IMR-90 (cell line): ENCODE data around the gene THOC6. TPM values are rescaled to one million over a fixed set of nuclear protein-coding genes. Genes with fewer than 3 reads are reported as not detected.

Experiments used
- ATAC-seq: fragments of 200-7000 bp; cut with Tn5 transposase; 2 replicates; pipeline ENCODE4 v1.9.1; 2020; ENCODE audit warnings: low read depth, mild to moderate bottlenecking, moderate library complexity
- BruUV-seq: library from RNA; stranded (reverse); fragments of 400-500 nt; replicated peaks from 2 replicates; lab custom pipeline; 2021; lab: Mats Ljungman, UMichigan
- CTCF ChIA-PET: fragments of 300-600 bp; formaldehyde crosslinking; extraction: SDS; loops from one replicate; lab custom pipeline; 2021; ENCODE audit warnings: antibody characterized with exemption; lab: Yijun Ruan, JAX
- POLR2A ChIA-PET: fragments of 300-600 bp; sonication (Branson Sonifier 250); formaldehyde crosslinking; loops from one replicate; lab custom pipeline; 2022; ENCODE audit warnings: antibody characterized with exemption; ENCODE audit not compliant: unreplicated experiment; lab: Charles Lee
- DNase-seq: peaks from one replicate; pipeline ENCODE4 v3.0.0; 2013
- H2AFZ ChIP-seq: replicated peaks from 2 replicates; pipeline ENCODE3; 2013; ENCODE audit warnings: low read length, mild to moderate bottlenecking; ENCODE audit not compliant: poor library complexity
- H2AK5ac ChIP-seq: 2 replicates; pipeline ENCODE4 v1.6.1; 2013; ENCODE audit warnings: low read depth, low read length, inconsistent platforms
- H2AK9ac ChIP-seq: replicated peaks from 2 replicates; pipeline ENCODE3; 2013; ENCODE audit warnings: mild to moderate bottlenecking, low read depth, low read length, moderate library complexity; ENCODE audit not compliant: poor library complexity
- H2BK120ac ChIP-seq: 2 replicates; pipeline ENCODE4 v1.6.1; 2013; ENCODE audit warnings: low read depth, low read length, inconsistent platforms
- H2BK15ac ChIP-seq: 3 replicates; pipeline ENCODE4 v1.6.1; 2013; ENCODE audit warnings: low read depth, low read length, inconsistent platforms
- H2BK20ac ChIP-seq: 2 replicates; pipeline ENCODE4 v1.6.1; 2013; ENCODE audit warnings: low read depth, mild to moderate bottlenecking, inconsistent platforms, low read length, moderate library complexity
- H2BK5ac ChIP-seq: 2 replicates; pipeline ENCODE4 v1.6.1; 2013; ENCODE audit warnings: mild to moderate bottlenecking, low read depth, low read length, inconsistent platforms; ENCODE audit not compliant: poor library complexity, severe bottlenecking
- H3K14ac ChIP-seq: replicated peaks from 2 replicates; pipeline ENCODE4 v1.6.1; 2013; ENCODE audit warnings: low read depth, low read length, inconsistent platforms
- H3K18ac ChIP-seq: 2 replicates; pipeline ENCODE4 v1.6.1; 2013; ENCODE audit warnings: low read depth, low read length, control low read depth
- H3K23ac ChIP-seq: 2 replicates; pipeline ENCODE4 v1.6.1; 2013; ENCODE audit warnings: low read depth, low read length, inconsistent platforms
- H3K27ac ChIP-seq: 2 replicates; pipeline ENCODE4 v1.5.1; 2013; ENCODE audit warnings: mild to moderate bottlenecking, control low read depth, low read length; ENCODE audit not compliant: insufficient read depth
- H3K27me3 ChIP-seq: 2 replicates; pipeline ENCODE4 v1.6.1; 2013; ENCODE audit warnings: low read length; ENCODE audit not compliant: control insufficient read depth, insufficient read depth
- H3K36me3 ChIP-seq: 2 replicates; pipeline ENCODE4 v1.6.1; 2013; ENCODE audit warnings: low read length, mixed read lengths; ENCODE audit not compliant: control insufficient read depth, insufficient read depth
- H3K4ac ChIP-seq: 2 replicates; pipeline ENCODE4 v1.6.1; 2013; ENCODE audit warnings: low read depth, low read length, inconsistent platforms
- H3K4me1 ChIP-seq: 2 replicates; pipeline ENCODE4 v1.6.1; 2013; ENCODE audit warnings: low read length, mixed read lengths; ENCODE audit not compliant: control insufficient read depth, insufficient read depth
- H3K4me2 ChIP-seq: 2 replicates; pipeline ENCODE4 v1.6.1; 2013; ENCODE audit warnings: low read depth, mild to moderate bottlenecking, control low read depth, low read length, moderate library complexity
- H3K4me3 ChIP-seq: 2 replicates; pipeline ENCODE4 v1.5.1; 2013; ENCODE audit warnings: low read depth, mild to moderate bottlenecking, control low read depth, low read length, moderate library complexity; ENCODE audit not compliant: insufficient read depth
- H3K56ac ChIP-seq: 2 replicates; pipeline ENCODE4 v1.6.1; 2013; ENCODE audit warnings: low read length, inconsistent platforms; ENCODE audit not compliant: insufficient read depth; ENCODE audit errors: extremely low read depth
- H3K79me1 ChIP-seq, 2 experiments: 2 replicates each; pipeline ENCODE4 v1.6.1; 2013; ENCODE audit warnings: low read length in 2 of 2, inconsistent platforms in 1 of 2, low read depth in 1 of 2
- H3K9ac ChIP-seq: 2 replicates; pipeline ENCODE4 v1.6.1; 2013; ENCODE audit warnings: low read depth, low read length, control low read depth
- H3K9me1 ChIP-seq: 2 replicates; pipeline ENCODE4 v1.6.1; 2013; ENCODE audit warnings: low read length, inconsistent platforms; ENCODE audit not compliant: insufficient read depth
- H3K9me3 ChIP-seq: 2 replicates; pipeline ENCODE4 v1.6.1; 2013; ENCODE audit warnings: low read length; ENCODE audit not compliant: control insufficient read depth, insufficient read depth
- H4K20me1 ChIP-seq: 2 replicates; pipeline ENCODE4 v1.6.1; 2013; ENCODE audit warnings: low read length, inconsistent platforms; ENCODE audit not compliant: insufficient read depth
- H4K5ac ChIP-seq: 2 replicates; pipeline ENCODE4 v1.6.1; 2013; ENCODE audit warnings: mild to moderate bottlenecking, low read depth, low read length, control low read depth
- H4K8ac ChIP-seq, 2 experiments: 2 replicates each; pipeline ENCODE4 v1.6.1; 2013; ENCODE audit warnings: low read depth in 2 of 2, low read length in 2 of 2, control low read depth in 1 of 2, inconsistent platforms in 1 of 2
- H4K91ac ChIP-seq: 2 replicates; pipeline ENCODE4 v1.6.1; 2013; ENCODE audit warnings: low read depth, low read length, inconsistent platforms; ENCODE audit not compliant: insufficient read depth
- CEBPB ChIP-seq: IDR thresholded peaks from 2 replicates; pipeline ENCODE4 v1.6.1; 2012; ENCODE audit warnings: low read depth, low read length, improper control_type of control experiment
- CHD1 ChIP-seq: IDR thresholded peaks from 2 replicates; pipeline ENCODE4 v1.6.1; 2012; ENCODE audit warnings: low read depth, low read length, improper control_type of control experiment
- MAFK ChIP-seq: IDR thresholded peaks from 2 replicates; pipeline ENCODE4 v1.6.1; 2012; ENCODE audit warnings: low read depth, low read length, improper control_type of control experiment
- MAZ ChIP-seq: IDR thresholded peaks from 2 replicates; pipeline ENCODE4 v1.6.1; 2012; ENCODE audit warnings: low read depth, mild to moderate bottlenecking, low read length, improper control_type of control experiment, moderate library complexity, borderline replicate concordance
- NFE2L2 ChIP-seq: fragments of 150-350 bp; IDR thresholded peaks from 2 replicates; pipeline ENCODE4 v1.6.1; 2016; ENCODE audit warnings: low read depth, mild to moderate bottlenecking, low read length
- POLR2A ChIP-seq: IDR thresholded peaks from 2 replicates; pipeline ENCODE4 v1.6.1; 2012; ENCODE audit warnings: mild to moderate bottlenecking, low read depth, low read length
- RFX5 ChIP-seq: IDR thresholded peaks from 2 replicates; pipeline ENCODE4 v1.8.0; 2012; ENCODE audit warnings: low read depth, mild to moderate bottlenecking, low read length, moderate library complexity
- WGBS, 2 experiments: methylation state at CpG; one replicate each; pipeline versions ENCODE4 v1.1.5 to v1.1.7; 2013; ENCODE audit warnings: missing lambda C conversion rate in 2 of 2; ENCODE audit not compliant: insufficient read length in 1 of 2; ENCODE audit errors: extremely low coverage in 2 of 2; 5-methylcytosine and 5-hydroxymethylcytosine counted together
- dilution Hi-C: fragments of 300-500 bp; cut with HindIII; formaldehyde crosslinking; loops from one replicate; pipeline ENCODE4 v1.14.3; 2018; ENCODE audit warnings: low sequenced_read_pairs; ENCODE audit not compliant: unreplicated experiment
- in situ Hi-C: fragments of 300-500 bp; cut with MboI; formaldehyde crosslinking; loops from 3 replicates; pipeline ENCODE4 v1.14.3; 2019; ENCODE audit warnings: low sequenced_read_pairs, inconsistent platforms, mixed read lengths
- intact Hi-C: fragments of 100-400 bp; cut with micrococcal nuclease; formaldehyde crosslinking; loops from 2 replicates; pipeline ENCODE4 v1.10.0; 2022
- polyA plus RNA-seq, 3 experiments: library from polyadenylated mRNA; depleted of rRNA; stranded (reverse); fragments of >200 nt; gene quantifications; 2 replicates each; pipeline ENCODE4 v1.2.3, GENCODE V29; 2012; ENCODE audit warnings: low replicate concordance in 1 of 3
- total RNA-seq: library from RNA; depleted of rRNA; stranded (reverse); fragments of >200 nt; gene quantifications from 2 replicates; pipeline ENCODE4 v1.2.3, GENCODE V29; 2012
- TF ChIP-seq, protein P1 (sequence below): fragments of 150-350 bp; IDR thresholded peaks from 2 replicates; pipeline ENCODE4 v1.6.1; 2016; ENCODE audit warnings: low read depth, mild to moderate bottlenecking, low read length, moderate library complexity, borderline replicate concordance
- TF ChIP-seq, protein P2 (sequence below): fragments of 150-350 bp; IDR thresholded peaks from 2 replicates; pipeline ENCODE4 v1.6.1; 2017; ENCODE audit warnings: mild to moderate bottlenecking, antibody characterized with exemption, low read length, low read depth

THOC6 gene
- total and polyA plus RNA-seq, 2 of the 4 experiments (the other 2 are of a cell fraction) = 16.8 to 23.1 TPM

DNA sequence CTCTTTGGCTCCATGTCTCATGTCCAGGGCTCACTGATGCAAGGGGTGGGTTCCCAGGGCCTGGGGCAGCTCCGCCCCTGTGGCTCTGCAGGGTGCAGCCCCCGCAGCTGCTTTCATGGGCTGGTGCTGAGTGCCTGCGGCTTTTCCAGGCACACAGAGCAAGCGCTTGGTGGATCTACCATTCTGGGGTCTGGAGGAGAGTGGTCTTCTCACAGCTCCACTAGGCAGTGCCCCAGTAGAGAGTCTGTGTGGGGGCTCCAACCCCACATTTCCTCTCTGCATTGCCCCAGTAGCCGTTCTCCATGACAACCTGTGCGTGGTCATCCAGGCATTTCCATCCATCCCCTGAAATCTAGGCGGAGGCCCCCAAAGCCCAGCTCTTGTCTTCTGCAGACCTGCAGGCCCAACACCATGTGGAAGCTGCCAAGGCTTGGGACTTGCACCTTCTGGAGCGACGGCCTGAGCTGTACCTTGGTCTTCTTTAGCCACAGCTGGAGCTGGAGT is 46.8 kb downstream of the THOC6 start:
- no peak for ATAC-seq

More for the DNA sequence above, 46.8 kb downstream of the THOC6 start:
- no peak overlapping the region for H3K4me3 ChIP-seq
- BruUV-seq = no TSS peak
- H4K20me1 ChIP-seq = no peaks in the 10 kb centered on the region
- no peaks in the 10 kb centered on the region for H3K9me3 ChIP-seq
- peaks cover 14% of the 10 kb centered on the region; the same call in 1 of the 2 replicates for H3K9me1 ChIP-seq
- in situ Hi-C loops = no loop called here
- H3K4ac ChIP-seq = no peak overlapping the region
- TF ChIP-seq NFE2L2 (no peak), POLR2A (no peak), CHD1 (no peak), RFX5 (no peak), MAFK (no peak), CEBPB (no peak), MAZ (no peak)
- TF ChIP-seq, protein P1, sequence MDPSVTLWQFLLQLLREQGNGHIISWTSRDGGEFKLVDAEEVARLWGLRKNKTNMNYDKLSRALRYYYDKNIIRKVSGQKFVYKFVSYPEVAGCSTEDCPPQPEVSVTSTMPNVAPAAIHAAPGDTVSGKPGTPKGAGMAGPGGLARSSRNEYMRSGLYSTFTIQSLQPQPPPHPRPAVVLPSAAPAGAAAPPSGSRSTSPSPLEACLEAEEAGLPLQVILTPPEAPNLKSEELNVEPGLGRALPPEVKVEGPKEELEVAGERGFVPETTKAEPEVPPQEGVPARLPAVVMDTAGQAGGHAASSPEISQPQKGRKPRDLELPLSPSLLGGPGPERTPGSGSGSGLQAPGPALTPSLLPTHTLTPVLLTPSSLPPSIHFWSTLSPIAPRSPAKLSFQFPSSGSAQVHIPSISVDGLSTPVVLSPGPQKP = no peak
- TF ChIP-seq, protein P2, sequence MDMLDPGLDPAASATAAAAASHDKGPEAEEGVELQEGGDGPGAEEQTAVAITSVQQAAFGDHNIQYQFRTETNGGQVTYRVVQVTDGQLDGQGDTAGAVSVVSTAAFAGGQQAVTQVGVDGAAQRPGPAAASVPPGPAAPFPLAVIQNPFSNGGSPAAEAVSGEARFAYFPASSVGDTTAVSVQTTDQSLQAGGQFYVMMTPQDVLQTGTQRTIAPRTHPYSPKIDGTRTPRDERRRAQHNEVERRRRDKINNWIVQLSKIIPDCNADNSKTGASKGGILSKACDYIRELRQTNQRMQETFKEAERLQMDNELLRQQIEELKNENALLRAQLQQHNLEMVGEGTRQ = no peak
- H2AFZ ChIP-seq = no peak overlapping the region
- DNase-seq = no peak
- H2BK20ac ChIP-seq = no peak overlapping the region
- no peak overlapping the region for H4K8ac ChIP-seq
- H2BK120ac ChIP-seq = no peak overlapping the region
- H3K9ac ChIP-seq = no peak overlapping the region
- no peak overlapping the region for H4K91ac ChIP-seq
- H3K27me3 ChIP-seq = peaks cover 24% of the 10 kb centered on the region
- intact Hi-C loops = no loop called here
- H4K5ac ChIP-seq = no peak overlapping the region
- H2BK5ac ChIP-seq = no peak overlapping the region
- peaks cover 6 to 10% of the 10 kb centered on the region in 2 experiments; a peak in 2 of 4 replicates for H3K79me1 ChIP-seq
- no peak overlapping the region for H2AK9ac ChIP-seq
- no peak overlapping the region for H2AK5ac ChIP-seq
- no peak overlapping the region for H3K23ac ChIP-seq
- WGBS, 2 experiments = 61% methylated on average over 3 of the region's 9 CpGs; no CpG with 5 or more reads in 1 of the 2 experiments
- H3K18ac ChIP-seq = no peak overlapping the region
- dilution Hi-C loops = no loop called here
- CTCF ChIA-PET = no interaction called here
- H3K4me1 ChIP-seq = peaks cover 2% of the 10 kb centered on the region; the same call in 1 of the 2 replicates
- no peak overlapping the region for H3K4me2 ChIP-seq
- H2BK15ac ChIP-seq = no peak overlapping the region
- POLR2A ChIA-PET = no interaction called here
- no peak overlapping the region for H3K56ac ChIP-seq
- H3K14ac ChIP-seq = no peak overlapping the region
- H3K36me3 ChIP-seq = no peaks in the 10 kb centered on the region
- H3K27ac ChIP-seq = no peak overlapping the region
